Stimulated activated CD8-positive, alpha-beta memory T cell treated with anti-CD3 and anti-CD28 coated beads, Interleukin-4, amount 100 ng/mL, for 4 hours (primary cell): ENCODE results near the gene ARHGEF26.

Source experiments
- DNase-seq, 2 donors: peaks; one replicate each; pipeline ENCODE4 v3.0.0-alpha.2; 2020; ENCODE audit warnings: low read depth in 2 of 2, low spot score in 1 of 2

ARHGEF26 gene

DNA sequence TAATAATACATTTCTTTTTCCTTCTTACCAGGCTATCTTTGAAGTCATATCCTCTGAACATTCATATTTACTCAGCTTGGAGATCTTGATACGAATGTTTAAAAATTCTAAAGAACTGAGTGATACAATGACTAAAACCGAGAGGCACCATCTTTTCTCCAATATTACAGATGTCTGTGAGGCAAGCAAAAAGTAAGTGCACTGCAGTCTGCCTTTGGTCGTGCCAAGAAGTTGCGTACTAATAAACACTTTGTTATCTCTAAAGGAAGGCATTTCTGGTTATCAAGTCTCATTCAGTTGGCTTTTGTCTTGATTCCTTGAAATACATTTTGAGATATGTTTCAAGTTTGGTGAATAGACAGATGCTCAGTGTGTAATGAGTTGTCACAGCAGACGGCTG, 31.6 kb downstream of the ARHGEF26 start:
- DNase-seq = no peak

DNA sequence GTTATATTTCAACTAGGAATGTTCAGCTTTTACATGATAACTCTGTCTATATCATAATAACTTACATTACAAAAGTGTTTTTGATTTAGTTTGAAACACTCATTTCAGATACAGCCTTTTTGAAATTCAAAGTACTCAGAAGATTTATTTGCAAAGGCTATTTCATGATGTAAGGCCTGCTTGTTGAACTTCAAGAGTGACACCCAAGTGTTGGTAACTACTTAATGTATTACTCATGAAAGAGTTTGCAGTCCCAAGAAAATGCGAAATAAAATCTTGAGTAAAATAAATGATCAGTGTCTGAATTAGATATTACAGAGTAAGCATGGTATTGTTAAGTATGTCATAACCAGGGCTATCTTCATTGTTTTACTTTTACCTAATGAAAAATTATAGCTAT, 35.3 kb downstream of the ARHGEF26 start:
- DNase-seq = no peak

DNA sequence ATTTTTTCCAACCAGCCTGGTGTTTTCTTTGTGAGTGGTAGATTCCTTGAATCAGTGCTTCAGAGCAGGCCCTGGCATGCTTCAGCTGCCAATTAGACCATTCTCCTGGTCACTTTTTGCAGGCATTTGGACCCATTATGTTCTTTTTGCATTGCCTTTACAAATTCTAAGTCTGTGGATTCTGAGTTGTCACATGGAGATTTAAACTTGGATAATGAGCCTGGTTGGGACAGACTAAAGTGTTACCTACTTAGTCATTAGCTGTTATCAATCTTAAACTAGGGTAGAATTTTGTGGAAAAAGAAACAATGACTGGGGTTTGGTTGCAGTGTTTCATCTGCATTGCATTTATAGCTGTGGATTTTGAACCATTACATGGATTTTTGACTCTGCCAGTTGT, 40.6 kb downstream of the ARHGEF26 start:
- DNase-seq = no peak

DNA sequence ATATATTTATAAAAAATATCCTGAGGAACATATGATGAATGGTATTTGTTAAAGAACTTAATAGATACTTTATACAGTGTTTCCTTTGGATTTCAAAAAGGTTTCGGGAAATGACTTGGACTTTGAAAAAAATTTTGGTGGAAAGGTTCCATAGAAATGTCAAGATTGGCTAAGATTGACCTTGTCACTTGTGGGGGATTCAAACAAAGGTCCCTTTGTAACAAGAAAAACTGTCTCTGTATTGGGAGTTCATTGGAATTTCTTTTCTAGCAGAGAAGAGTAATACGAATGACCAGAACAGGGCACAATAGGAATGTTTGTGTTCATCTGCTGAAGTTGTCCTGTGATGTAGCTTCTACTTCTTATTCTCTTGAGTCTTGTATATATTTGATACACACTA, 43.2 kb downstream of the ARHGEF26 start:
- no peak for DNase-seq

DNA sequence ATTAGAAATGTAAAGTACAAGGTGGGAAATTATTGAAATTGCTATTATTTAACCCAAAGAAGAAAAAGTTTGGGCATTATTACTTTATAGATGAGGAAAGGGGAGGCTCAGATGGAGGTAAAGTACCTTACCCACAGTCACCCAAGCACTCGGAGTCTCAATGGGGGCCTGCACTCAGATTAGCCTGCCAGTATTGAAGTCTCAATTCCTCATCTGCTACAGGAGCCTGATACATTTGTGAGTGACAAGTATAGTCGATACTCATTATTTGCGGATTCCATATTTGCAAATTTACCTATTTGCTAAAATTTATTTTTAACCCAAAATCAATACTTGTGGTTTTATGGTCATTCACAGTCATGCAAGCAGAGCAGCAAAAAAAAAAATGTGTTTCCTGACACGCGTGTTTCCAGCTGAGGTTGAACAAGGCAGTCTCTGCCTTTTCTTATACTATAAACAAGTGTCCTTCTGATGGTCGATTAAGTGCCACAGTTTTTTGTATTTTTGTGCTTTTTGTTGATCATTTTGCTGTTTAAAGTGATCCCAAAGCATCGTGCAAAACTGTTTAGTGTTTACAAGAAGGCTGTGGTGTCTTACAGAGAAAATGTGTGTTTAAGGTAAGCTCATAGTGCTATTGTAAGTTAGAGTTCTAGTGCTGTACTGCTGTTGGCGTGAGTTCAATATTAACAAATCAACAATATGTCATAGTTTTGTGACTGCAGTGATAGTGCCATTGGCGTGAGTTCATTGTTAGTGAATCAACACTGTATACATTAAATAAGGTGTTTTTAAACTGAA, 48.0 kb downstream of the ARHGEF26 start:
- no peak for DNase-seq

DNA sequence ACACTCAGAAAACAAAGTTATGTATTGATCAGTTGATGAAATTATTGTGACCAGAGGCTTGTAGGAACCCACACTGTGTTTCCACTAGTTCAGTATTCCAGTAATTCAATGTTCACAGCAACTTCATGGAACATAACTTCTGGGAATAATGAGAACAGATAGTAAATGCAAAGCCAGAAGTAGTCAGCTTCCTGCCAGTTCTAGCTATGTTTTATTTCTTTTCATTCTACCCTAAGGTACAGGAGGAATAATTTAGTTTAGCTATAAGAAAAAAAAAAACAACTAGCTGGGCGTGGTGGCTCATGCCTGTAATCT, 48.6 kb downstream of the ARHGEF26 start:
- no peak for DNase-seq

DNA sequence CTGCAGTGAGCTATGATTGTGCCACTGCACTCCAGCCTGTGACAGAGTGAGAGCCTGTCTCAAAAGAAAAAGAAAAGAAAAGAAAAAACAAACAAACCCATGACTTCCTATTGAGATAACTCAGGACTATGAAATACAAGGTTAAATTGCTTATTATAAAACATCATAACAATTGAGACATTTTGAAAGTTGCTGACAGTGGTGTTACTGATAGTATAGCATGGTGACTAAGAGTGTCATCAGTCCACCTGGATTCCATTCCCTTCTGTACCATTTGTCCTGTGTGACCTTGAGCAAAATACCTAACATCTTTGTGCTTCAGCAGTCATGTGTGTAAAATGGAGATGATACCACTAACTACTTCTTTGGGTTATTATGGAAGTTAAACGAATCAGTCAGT, 49.1 kb downstream of the ARHGEF26 start:
- DNase-seq = no peak

DNA sequence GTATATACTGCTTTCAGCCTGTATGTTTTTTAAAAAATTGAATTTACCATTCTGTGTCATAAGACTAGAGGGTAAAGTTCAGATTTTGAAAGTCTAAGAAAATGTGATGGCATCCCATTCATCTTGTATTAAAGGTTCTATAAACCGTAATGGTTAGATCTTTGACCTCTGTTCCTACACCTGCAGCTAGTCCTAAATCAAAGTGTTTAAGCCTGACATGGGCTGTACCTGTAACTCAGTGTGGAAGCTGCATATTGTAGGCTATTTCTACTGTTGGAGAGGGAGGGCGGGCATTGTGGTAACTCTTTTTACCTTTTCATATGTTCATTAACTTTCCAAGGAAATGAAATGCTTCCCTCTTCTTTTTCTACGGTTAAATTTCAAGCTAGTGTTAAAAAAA, 53.9 kb downstream of the ARHGEF26 start:
- DNase-seq = no peak

DNA sequence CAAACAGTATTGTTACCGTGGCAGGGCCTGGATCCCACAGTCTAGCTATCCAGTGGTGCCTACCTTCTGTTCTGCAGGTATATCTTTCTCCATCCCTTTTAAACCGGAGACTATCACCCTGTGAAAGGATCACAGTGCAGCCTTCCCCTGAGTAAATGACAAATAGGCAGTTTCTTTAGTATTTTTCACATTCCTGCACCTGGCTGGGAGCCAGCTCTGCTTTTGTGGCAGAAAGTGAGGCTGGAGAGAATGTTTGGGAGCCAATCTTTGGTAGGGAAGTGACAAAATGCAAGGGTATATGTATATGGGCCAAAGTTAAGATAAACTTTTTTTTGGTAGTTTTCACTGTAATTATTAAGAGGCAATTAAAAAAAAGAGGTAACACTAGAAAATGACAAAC, 54.8 kb downstream of the ARHGEF26 start:
- no peak for DNase-seq

DNA sequence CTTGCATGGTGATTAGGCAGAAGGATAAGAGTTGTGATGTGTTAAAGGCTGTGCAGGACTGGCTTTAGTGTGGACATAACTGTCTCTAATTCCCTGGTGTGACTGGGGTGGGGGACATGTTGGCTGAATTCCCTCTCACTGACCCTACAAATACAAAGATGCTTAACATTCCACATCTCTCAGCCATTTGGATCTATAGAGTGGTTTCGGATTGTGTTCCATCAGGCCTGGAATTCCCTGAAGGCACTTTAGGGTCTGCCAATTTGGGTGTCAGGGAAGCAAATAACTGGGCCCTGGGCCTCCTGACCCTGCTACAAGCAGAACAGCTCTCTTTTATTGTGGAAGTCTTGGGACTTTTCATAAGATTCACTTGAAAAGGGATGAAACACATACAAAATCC, 56.2 kb downstream of the ARHGEF26 start:
- DNase-seq = no peak

DNA sequence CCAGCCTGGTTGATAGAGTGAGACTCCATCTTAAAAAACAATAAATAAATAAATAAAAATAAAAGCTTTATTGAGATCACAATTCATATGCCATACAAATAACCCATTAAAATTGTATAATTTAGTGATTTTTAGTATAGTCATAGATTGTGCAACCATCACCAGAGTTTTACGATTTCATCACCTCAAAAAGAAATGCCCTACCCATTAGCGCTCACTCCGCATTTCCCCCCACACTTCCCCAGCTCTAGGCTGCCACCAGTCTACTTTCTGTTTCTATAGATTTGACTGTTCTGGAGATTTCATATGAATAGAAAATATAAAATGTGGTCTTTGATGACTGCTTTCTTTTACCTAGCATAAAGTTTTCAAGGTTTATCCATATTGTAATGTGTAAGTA, 57.0 kb downstream of the ARHGEF26 start:
- no peak for DNase-seq

DNA sequence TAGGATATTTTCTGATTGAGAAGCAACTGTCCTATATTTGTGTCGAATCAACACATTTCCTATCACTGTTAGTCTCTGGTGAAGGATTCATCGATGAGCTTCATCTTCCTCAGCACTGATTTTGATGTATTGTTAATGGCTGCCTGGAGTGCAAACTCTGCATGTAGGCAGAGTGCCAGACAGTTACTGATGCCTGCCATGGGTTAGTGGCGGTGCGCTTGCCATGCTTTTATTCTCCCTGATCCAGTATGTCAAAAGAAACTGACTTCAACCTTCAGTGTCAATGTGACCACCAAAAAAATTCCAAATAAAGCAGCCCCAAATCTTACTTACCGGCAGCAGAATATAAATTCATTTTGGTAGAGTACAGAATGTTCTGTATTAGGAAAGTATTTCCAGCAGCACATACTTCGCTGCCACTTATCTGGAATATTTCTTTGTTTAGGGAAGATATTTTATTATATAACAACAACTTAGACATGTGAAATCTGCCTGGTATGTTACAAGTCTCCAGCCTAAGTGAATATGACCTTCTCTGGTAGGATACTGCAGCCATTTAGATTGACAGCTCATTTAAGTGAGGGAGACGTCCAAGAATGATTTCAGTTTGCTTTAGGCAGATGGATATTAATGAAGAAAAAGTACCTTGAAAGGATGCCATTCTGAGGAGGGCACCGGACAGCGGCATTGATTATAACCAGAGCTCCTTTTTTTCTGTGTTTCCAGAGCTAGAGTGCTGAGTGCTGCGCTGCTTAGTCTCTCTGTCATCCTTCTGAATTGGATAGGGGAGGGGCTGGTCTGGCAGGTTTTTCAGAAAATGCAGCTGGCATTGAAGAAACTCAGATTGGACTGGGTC, 59.9 kb downstream of the ARHGEF26 start:
- DNase-seq = no peak

DNA sequence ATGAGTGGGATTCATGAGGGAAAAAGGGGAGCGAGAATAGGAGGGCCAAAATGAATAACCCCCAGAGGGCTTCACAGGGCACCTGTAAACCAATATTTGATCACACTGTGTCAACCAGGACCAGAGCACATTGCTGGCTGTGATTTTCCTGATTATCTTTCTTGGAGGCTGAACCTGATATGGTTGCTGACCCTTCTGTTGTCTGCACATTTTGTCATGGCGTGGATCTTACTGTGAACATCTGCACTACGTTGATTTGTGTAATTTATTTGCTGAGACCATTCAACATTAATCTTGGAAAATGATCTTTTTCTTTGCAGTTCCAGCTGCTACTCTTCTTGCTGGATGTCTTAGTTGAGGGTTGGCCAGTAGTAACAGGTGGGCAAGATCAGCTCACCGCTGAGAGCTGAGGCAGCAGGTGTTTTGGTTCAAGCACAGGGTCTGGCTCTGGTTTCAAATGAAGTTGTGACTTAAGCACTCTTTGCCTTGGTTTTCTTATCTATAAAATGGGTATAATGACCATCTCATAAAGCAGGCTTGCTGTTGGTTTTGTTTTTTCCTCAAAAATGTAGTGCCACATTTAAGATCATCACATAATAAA, 61.2 kb downstream of the ARHGEF26 start:
- DNase-seq = no peak

DNA sequence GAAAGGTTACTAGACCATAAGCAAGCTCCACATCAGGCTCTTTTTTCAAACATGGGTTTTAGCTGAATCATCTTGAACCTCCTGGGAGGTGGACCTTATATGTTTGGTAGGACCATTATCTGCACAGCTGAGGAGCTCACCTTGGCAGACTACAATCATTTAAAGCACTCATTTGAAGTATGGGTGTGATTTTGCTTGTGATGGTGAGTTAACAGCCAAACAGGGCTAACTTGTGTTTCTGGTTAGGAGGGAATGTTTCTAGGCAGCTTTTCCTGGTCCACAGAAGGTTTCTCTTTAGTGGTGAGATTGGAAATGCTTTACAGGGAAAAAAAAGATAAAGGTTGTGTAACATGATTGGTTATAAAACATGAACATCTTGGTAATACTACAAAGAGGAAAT, 61.8 kb downstream of the ARHGEF26 start:
- no peak for DNase-seq

DNA sequence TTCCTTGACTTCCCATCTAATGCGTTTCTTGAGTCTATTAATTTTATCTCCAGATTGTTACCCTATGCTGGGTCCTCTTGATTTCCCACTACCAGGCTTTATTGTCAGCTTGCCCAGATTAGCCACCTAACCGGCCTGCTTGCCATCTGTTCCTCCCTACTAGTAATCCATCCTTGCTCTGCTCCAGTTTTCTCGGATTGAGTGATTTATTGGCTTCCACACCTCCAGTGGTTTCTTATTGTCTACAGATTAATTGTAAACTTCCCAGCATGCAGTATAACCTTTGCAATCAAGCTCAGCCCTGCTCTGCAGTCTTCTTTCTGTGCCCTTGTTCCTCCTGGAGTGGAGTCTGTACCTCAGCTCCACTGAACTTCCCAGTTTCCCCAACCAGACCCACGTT, 63.4 kb downstream of the ARHGEF26 start:
- DNase-seq = no peak

DNA sequence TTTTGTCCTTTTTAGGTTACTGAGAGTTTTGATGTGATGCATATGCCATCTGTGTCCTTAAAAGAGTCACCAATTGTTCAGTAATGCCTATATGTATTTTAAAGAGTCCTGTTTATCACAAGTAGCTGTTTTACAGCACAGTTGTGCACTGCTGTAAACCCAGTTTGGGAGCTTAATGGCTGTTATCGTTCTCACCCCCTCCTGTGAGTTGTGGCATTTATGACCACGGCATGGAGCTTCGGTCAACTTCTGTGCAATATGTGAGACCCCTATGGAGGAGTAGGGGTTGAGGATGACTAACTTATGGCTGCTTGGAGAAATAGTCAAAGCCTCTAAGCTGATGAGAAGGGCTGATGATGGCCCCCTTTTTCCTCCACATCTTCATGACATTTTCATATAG, 67.2 kb downstream of the ARHGEF26 start:
- DNase-seq = no peak

DNA sequence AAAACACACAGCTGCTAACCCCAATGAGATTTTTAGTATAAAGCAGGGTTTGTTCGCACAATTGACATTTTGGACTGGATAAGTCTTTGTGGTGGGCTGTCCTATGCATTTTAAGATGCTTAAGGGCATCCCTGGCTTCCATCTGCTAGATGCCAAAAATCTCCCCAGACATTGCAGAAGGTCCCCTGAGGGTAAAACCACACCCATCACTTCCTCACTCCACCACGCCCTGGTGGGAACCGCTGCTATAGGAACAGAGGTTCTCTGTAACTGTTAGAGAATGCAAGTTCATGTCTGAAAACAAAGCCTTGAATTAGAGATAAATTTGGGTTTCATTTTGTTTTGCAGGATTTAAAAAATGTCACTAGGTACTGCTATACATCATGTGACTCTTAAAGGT, 67.7 kb downstream of the ARHGEF26 start:
- no peak for DNase-seq

DNA sequence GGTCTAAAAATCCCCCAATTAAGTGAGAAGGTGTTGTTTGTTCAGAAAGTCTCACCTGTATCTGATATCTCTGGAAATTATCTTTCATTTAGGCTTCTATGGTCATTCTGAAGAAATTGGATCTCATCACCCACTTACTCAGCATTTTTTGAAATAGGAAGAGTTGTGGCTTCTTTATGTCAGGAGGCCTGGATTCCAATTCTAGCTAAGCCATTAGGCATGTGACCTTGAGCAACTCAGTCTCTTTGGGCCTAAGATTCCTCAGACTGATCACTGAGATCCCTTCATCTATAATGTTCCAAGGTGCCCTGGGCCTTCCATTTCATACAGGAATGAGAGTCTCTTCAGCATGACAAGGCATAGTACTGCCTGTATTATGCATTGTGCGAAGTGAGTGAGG, 70.3 kb downstream of the ARHGEF26 start:
- DNase-seq = no peak

DNA sequence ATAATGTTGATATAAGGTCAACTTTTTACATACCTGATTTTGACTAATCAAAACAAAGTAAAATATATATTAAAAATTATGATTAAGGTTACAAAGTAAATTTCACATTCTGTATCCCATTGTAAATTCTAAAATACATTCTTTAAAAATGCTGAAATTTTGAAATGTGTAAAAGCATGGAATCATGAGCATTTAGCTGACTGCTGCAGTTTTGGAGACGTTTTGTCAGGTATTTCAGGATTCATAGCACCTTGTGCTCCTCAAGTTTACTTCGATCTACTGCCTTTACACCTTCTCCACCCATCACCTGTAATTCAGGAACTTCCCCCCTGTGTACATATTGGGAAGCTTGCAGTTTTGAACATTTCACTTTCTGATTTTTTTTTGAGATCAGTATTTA, 71.0 kb downstream of the ARHGEF26 start:
- no peak for DNase-seq

DNA sequence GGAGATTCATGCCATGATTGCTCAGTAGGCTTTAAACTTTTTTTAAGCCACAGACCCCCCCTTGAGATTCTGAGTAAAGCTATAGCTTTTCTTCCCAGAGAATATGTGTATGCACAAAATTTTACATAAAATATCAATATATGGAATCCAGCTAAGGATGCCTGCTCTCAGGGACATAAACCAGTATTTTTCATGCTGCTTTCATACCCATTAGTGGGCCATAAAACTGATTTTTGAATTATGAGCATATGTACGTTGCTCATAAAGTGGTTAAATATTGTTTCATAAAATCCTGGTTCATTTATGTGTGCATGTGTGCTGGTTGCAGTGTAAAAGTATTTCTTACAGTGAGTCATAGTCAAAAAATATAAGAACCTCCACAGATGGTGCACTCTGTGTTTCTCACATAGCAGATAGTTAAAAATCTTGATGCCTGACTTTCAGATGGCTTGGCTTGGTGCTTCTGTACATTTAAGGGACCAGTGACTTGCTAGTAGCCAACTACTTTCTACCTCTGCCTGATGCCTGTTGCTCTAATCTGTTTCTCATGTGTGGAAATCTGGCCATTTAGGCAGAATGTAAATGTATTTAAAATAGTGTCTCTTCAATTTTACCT, 71.9 kb downstream of the ARHGEF26 start:
- DNase-seq = no peak

DNA sequence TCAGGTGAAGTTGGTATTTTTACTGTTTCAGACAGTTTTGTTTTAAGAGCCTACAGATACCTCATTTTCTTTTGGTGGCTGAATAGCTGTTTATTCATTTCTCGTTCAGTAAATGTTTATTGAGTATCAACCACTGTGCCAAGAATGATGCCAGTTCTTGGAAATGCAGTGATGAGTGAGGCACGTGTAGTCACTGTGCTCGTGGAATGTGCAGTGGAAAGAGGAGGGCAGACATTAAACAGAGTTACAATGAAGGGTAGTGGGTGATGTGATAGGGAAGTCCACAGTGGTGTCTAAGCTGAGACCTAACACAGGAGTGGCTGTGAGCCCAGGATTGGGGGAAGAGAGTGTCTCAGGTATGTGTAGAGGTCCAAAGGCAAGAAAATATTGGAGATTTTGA, 73.7 kb downstream of the ARHGEF26 start:
- DNase-seq = no peak
